Prostate gland (tissue), 2 donors: Measurements from ENCODE around the gene GPR180.

Experiments used
- CTCF ChIP-seq, 4 experiments: fragments of 200-600 bp in 2 of 4; fragments of 450-650 bp in 2 of 4; sonication (generic) in 2 of 4; IDR thresholded peaks; 1 replicate in 3 of 4; 2 replicates in 1 of 4; pipeline ENCODE4 v1.5.1; 2016 to 2019; ENCODE audit warnings: antibody characterized with exemption in 4 of 4, mild to moderate bottlenecking in 2 of 4, moderate library complexity in 2 of 4
- POLR2A ChIP-seq: fragments of 450-650 bp; IDR thresholded peaks from one replicate; pipeline ENCODE4 v1.6.1; 2016; ENCODE audit warnings: antibody characterized with exemption, mild to moderate bottlenecking

DNA sequence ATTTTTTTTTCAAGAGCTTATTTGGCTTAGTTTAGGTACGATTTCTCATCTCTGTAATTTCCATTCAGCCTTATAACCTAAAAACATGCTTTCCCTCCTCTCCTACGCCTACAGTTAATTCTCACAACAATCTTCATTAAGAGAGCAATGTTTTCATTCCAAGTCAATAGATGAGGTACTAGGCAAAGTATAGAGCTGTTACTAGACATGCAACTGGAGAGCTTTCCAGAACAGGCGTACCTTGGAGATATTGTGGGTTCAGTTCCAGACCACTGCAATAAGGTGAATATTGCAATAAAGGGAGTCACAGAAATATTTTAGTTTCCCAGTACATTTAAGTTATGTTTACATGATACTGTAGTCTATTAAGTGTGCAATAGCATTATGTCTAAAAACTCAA lies 40.5 kb upstream of the GPR180 start:
- TF ChIP-seq POLR2A (no peak), CTCF (IDR thresholded peaks at IDR 0.05) (no peak)
